Epithelial cell of proximal tubule (primary cell): ENCODE measurements around the gene SGSM1. TPM values are rescaled to one million over a fixed set of nuclear protein-coding genes. Genes with fewer than 3 reads are reported as not detected.

Source experiments
- DNase-seq: peaks from one replicate; pipeline ENCODE4 v3.0.0-alpha.2; 2011; ENCODE audit warnings: low read depth
- H3K4me3 ChIP-seq: 2 replicates; pipeline ENCODE4 v1.5.1; 2011; ENCODE audit warnings: low read depth, mild to moderate bottlenecking, low read length
- CTCF ChIP-seq: conservative IDR thresholded peaks from 2 replicates; pipeline ENCODE4 v1.5.1; 2012; ENCODE audit warnings: low read depth, mild to moderate bottlenecking, low read length
- total RNA-seq: library from RNA; depleted of rRNA; stranded (reverse); fragments of >200 nt; gene quantifications from 2 replicates; pipeline ENCODE4 v1.2.3, GENCODE V29; 2015

SGSM1 gene
- total RNA-seq: under 0.01 TPM in 1 of 2 replicates, not detected in the other

GRCh38 chr22:24805790-24806662 lies at the start of gene SGSM1:
Gene SGSM1, plus strand, starts transcription at chr22:24806211. Its CDS starts 115 bp downstream, at chr22:24806326.
- no peak for TF ChIP-seq CTCF
- H3K4me3 ChIP-seq: peak within 1 kb of the TSS; percentile 47
- no peak for DNase-seq

GRCh38 chr22:24758164-24758799 lies 47.7 kb upstream of the SGSM1 start:
- peak; percentile 79 for TF ChIP-seq CTCF
- H3K4me3 ChIP-seq: no peak overlapping the region
- DNase-seq: peak; percentile 2

GRCh38 chr22:24759765-24760164 lies 46.2 kb upstream of the SGSM1 start:
- DNase-seq: no peak
- H3K4me3 ChIP-seq: no peak overlapping the region
- no peak for TF ChIP-seq CTCF

- H3K4me3 ChIP-seq: no peak overlapping the region
- no peak for DNase-seq
- TF ChIP-seq CTCF: no peak
Observed at GRCh38 chr22:24760708-24761306, 45.2 kb upstream of the SGSM1 start.

- no peak overlapping the region for H3K4me3 ChIP-seq
- no peak for DNase-seq
- TF ChIP-seq CTCF: no peak
Observed at GRCh38 chr22:24761888-24762675, 43.9 kb upstream of the SGSM1 start.

GRCh38 chr22:24763872-24764485 lies 42.0 kb upstream of the SGSM1 start:
- no peak overlapping the region for H3K4me3 ChIP-seq
- DNase-seq: no peak
- TF ChIP-seq CTCF: no peak
